ENCODE results near the gene TWIST2. TPM values are rescaled to one million over a fixed set of nuclear protein-coding genes. Genes with fewer than 3 reads are reported as not detected.

TWIST2 gene
- total and polyA plus RNA-seq, 10 of the 15 experiments (the other 5 are each of a cell fraction or from before 2014, with no cell fraction given) = not detected

DNA sequence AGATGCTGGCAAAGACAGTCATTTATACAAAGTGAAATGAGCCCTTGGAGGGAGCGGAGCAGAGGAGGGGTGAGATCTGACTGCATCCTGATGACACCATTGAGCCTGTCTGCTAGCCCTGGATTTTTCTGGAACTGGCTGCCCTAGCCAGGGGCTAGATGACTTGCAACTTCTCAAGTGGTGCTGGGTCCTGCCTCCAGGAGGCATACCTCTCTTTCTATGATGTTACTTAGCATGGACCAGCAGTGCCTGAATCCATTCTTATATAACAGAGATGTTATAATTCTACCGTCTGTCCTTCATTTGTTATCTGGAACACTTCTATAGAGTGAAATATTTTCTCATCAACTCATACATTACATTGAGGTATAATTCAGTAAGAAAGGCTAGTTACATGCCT lies 8.5 kb upstream of the TWIST2 start:
- Histone ChIP-seq H3K4me2 (ENCODE audit: control insufficient read depth, insufficient read depth) (no peak overlapping the region), H3K27me3 (replicated peaks in 1 of 2; ENCODE audit: control insufficient read depth in 2 of 2, insufficient read depth in 2 of 2, low read length in 1 of 2) (no peaks in the 10 kb centered on the region), H3K27ac (ENCODE audit: control insufficient read depth, insufficient read depth) (no peak overlapping the region), H2AFZ (ENCODE audit: control insufficient read depth, low read depth, low read length) (no peak overlapping the region), H3K36me3 (ENCODE audit: control insufficient read depth in 2 of 2, insufficient read depth in 2 of 2, low read length in 1 of 2) (no peaks in the 10 kb centered on the region), H3K79me2 (ENCODE audit: control insufficient read depth, insufficient read depth, low read length) (no peaks in the 10 kb centered on the region), H3K4me1 (ENCODE audit: control insufficient read depth, insufficient read depth, low read length) (no peaks in the 10 kb centered on the region), H3K4me3 (no peak overlapping the region), H3K9ac (ENCODE audit: control insufficient read depth, insufficient read depth, low read length) (no peak overlapping the region), H4K20me1 (ENCODE audit: control insufficient read depth, insufficient read depth) (no peaks in the 10 kb centered on the region), H3K9me3 (replicated peaks; ENCODE audit: control insufficient read depth, insufficient read depth, low read length) (no peaks in the 10 kb centered on the region)
- intact Hi-C loops (cut with micrococcal nuclease; ENCODE audit: unreplicated experiment) = no loop called here
- ChIA-PET POLR2A (no interaction called here), CTCF (no interaction called here), SMC1A (ENCODE audit: uncharacterized antibody, unreplicated experiment) (no interaction called here), RAD21 (ENCODE audit: unreplicated experiment) (no interaction called here)
- no peak for FAIRE-seq
- no peak for ATAC-seq
- no peak for DNase-seq (ENCODE audit: low read depth, low spot score)
- BruUV-seq (replicated peaks) = no TSS peak
- in situ Hi-C loops (cut with MboI) = no loop called here
- WGBS (ENCODE audit: insufficient coverage, insufficient replicate concordance, low lambda C conversion rate, missing lambda C conversion rate) = 23% methylated on average over 2 of the region's 2 CpGs
- no peak for TF ChIP-seq NBN (IDR thresholded peaks at IDR 0.05)
- TF ChIP-seq BRCA1 (IDR thresholded peaks at IDR 0.05; ENCODE audit: low read depth, low read length) = no peak
- TF ChIP-seq, protein P1, sequence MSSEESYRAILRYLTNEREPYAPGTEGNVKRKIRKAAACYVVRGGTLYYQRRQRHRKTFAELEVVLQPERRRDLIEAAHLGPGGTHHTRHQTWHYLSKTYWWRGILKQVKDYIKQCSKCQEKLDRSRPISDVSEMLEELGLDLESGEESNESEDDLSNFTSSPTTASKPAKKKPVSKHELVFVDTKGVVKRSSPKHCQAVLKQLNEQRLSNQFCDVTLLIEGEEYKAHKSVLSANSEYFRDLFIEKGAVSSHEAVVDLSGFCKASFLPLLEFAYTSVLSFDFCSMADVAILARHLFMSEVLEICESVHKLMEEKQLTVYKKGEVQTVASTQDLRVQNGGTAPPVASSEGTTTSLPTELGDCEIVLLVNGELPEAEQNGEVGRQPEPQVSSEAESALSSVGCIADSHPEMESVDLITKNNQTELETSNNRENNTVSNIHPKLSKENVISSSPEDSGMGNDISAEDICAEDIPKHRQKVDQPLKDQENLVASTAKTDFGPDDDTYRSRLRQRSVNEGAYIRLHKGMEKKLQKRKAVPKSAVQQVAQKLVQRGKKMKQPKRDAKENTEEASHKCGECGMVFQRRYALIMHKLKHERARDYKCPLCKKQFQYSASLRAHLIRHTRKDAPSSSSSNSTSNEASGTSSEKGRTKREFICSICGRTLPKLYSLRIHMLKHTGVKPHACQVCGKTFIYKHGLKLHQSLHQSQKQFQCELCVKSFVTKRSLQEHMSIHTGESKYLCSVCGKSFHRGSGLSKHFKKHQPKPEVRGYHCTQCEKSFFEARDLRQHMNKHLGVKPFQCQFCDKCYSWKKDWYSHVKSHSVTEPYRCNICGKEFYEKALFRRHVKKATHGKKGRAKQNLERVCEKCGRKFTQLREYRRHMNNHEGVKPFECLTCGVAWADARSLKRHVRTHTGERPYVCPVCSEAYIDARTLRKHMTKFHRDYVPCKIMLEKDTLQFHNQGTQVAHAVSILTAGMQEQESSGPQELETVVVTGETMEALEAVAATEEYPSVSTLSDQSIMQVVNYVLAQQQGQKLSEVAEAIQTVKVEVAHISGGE (CRISPR knock-in tag; IDR thresholded peaks at IDR 0.05) = no peak
- no peak for TF ChIP-seq NFYA (IDR thresholded peaks at IDR 0.05; ENCODE audit: borderline replicate concordance, low read depth, low read length)
- TF ChIP-seq EZH2 (IDR thresholded peaks at IDR 0.05; ENCODE audit: borderline replicate concordance, control insufficient read depth, low read depth, low read length) = no peak
- no peak for TF ChIP-seq TARDBP (IDR thresholded peaks at IDR 0.05; ENCODE audit: borderline replicate concordance)
- TF ChIP-seq, protein P2, sequence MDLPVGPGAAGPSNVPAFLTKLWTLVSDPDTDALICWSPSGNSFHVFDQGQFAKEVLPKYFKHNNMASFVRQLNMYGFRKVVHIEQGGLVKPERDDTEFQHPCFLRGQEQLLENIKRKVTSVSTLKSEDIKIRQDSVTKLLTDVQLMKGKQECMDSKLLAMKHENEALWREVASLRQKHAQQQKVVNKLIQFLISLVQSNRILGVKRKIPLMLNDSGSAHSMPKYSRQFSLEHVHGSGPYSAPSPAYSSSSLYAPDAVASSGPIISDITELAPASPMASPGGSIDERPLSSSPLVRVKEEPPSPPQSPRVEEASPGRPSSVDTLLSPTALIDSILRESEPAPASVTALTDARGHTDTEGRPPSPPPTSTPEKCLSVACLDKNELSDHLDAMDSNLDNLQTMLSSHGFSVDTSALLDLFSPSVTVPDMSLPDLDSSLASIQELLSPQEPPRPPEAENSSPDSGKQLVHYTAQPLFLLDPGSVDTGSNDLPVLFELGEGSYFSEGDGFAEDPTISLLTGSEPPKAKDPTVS (IDR thresholded peaks at IDR 0.05; ENCODE audit: low read depth, low read length) = no peak
